Measurements from ENCODE around the gene KMT2C.
"Not testable (repeated sequence)": the region's sequence is repeated elsewhere in the genome, so short reads cannot be mapped to it uniquely, and the experiment has no call there.

KMT2C gene

GRCh38 chr7:152366662-152367061 lies 69.1 kb downstream of the KMT2C start:
- Mint-ChIP-seq H3K9me3 (peaks cover 4% of the 10 kb centered on the region), H3K36me3 (ENCODE audit: low read depth) (peaks cover 6% of the 10 kb centered on the region), H3K27ac (no peak overlapping the region), H3K27me3 (ENCODE audit: low read depth) (no peaks in the 10 kb centered on the region), H3K4me1 (ENCODE audit: low read depth) (peaks cover 20% of the 10 kb centered on the region), H3K4me3 (no peak overlapping the region)

- peaks cover under 1% of the 10 kb centered on the region for H3K9me3 Mint-ChIP-seq
- H3K4me3 Mint-ChIP-seq, result no peak overlapping the region
- H3K27ac Mint-ChIP-seq, result no peak overlapping the region
- H3K36me3 Mint-ChIP-seq (ENCODE audit: low read depth), result peaks cover 4% of the 10 kb centered on the region
- H3K4me1 Mint-ChIP-seq (ENCODE audit: low read depth), result peaks cover 18% of the 10 kb centered on the region
- no peaks in the 10 kb centered on the region for H3K27me3 Mint-ChIP-seq (ENCODE audit: low read depth)
Measured at GRCh38 chr7:152365982-152366603, 69.7 kb downstream of the KMT2C start.

GRCh38 chr7:152363798-152364197 lies 72.0 kb downstream of the KMT2C start:
- Mint-ChIP-seq H3K27ac (no peak overlapping the region), H3K27me3 (ENCODE audit: low read depth) (no peaks in the 10 kb centered on the region), H3K9me3 (no peaks in the 10 kb centered on the region), H3K4me3 (no peak overlapping the region), H3K36me3 (ENCODE audit: low read depth) (peaks cover 3% of the 10 kb centered on the region), H3K4me1 (ENCODE audit: low read depth) (peaks cover 13% of the 10 kb centered on the region)

GRCh38 chr7:152362128-152362926 lies 73.5 kb downstream of the KMT2C start:
- Mint-ChIP-seq H3K36me3 (ENCODE audit: low read depth) (peaks cover 3% of the 10 kb centered on the region), H3K27ac (no peak overlapping the region), H3K4me3 (no peak overlapping the region), H3K4me1 (ENCODE audit: low read depth) (peaks cover 8% of the 10 kb centered on the region), H3K9me3 (no peaks in the 10 kb centered on the region), H3K27me3 (ENCODE audit: low read depth) (no peaks in the 10 kb centered on the region)

- H3K27ac Mint-ChIP-seq, result no peak overlapping the region
Measured at GRCh38 chr7:152355474-152356057, 80.2 kb downstream of the KMT2C start.

GRCh38 chr7:152354061-152354460 lies 81.7 kb downstream of the KMT2C start:
- Mint-ChIP-seq H3K27ac (no peak overlapping the region), H3K4me1 (ENCODE audit: low read depth) (peaks cover 7% of the 10 kb centered on the region), H3K27me3 (ENCODE audit: low read depth) (no peaks in the 10 kb centered on the region), H3K36me3 (ENCODE audit: low read depth) (peaks cover 28% of the 10 kb centered on the region), H3K4me3 (no peak overlapping the region), H3K9me3 (peaks cover under 1% of the 10 kb centered on the region)

More at GRCh38 chr7:152355474-152356057, 80.2 kb downstream of the KMT2C start:
- Mint-ChIP-seq H3K4me3 (no peak overlapping the region), H3K4me1 (ENCODE audit: low read depth) (peaks cover 7% of the 10 kb centered on the region), H3K27me3 (ENCODE audit: low read depth) (no peaks in the 10 kb centered on the region), H3K9me3 (no peaks in the 10 kb centered on the region), H3K36me3 (ENCODE audit: low read depth) (peaks cover 23% of the 10 kb centered on the region)

GRCh38 chr7:152353281-152353680 lies 82.5 kb downstream of the KMT2C start:
- H3K27ac Mint-ChIP-seq; H3K9me3 Mint-ChIP-seq; H3K4me1 Mint-ChIP-seq (ENCODE audit: low read depth); H3K4me3 Mint-ChIP-seq; H3K27me3 Mint-ChIP-seq (ENCODE audit: low read depth): not testable (repeated sequence)
- H3K36me3 Mint-ChIP-seq (ENCODE audit: low read depth), result peaks cover 34% of the 10 kb centered on the region

- H3K36me3 Mint-ChIP-seq (ENCODE audit: low read depth), result peaks cover 44% of the 10 kb centered on the region
- not testable (repeated sequence) for H3K9me3 Mint-ChIP-seq; H3K27ac Mint-ChIP-seq; H3K27me3 Mint-ChIP-seq (ENCODE audit: low read depth); H3K4me1 Mint-ChIP-seq (ENCODE audit: low read depth); H3K4me3 Mint-ChIP-seq
Measured at GRCh38 chr7:152351747-152352146, 84.1 kb downstream of the KMT2C start.

GRCh38 chr7:152351168-152351567 lies 84.6 kb downstream of the KMT2C start:
- Mint-ChIP-seq H3K9me3 (peaks cover 8% of the 10 kb centered on the region), H3K4me3 (no peak overlapping the region), H3K36me3 (ENCODE audit: low read depth) (peaks cover 45% of the 10 kb centered on the region), H3K27ac (no peak overlapping the region), H3K27me3 (ENCODE audit: low read depth) (no peaks in the 10 kb centered on the region), H3K4me1 (ENCODE audit: low read depth) (peaks cover 9% of the 10 kb centered on the region)

- Mint-ChIP-seq H3K27ac (no peak overlapping the region), H3K9me3 (peaks cover 8% of the 10 kb centered on the region), H3K4me1 (ENCODE audit: low read depth) (peaks cover 12% of the 10 kb centered on the region), H3K4me3 (no peak overlapping the region), H3K36me3 (ENCODE audit: low read depth) (peaks cover 30% of the 10 kb centered on the region), H3K27me3 (ENCODE audit: low read depth) (no peaks in the 10 kb centered on the region)
Measured at GRCh38 chr7:152347888-152348287, 87.9 kb downstream of the KMT2C start.

- no peak overlapping the region for H3K4me3 Mint-ChIP-seq
- H3K4me1 Mint-ChIP-seq (ENCODE audit: low read depth), result peaks cover 12% of the 10 kb centered on the region
- no peaks in the 10 kb centered on the region for H3K27me3 Mint-ChIP-seq (ENCODE audit: low read depth)
- H3K9me3 Mint-ChIP-seq, result peaks cover 8% of the 10 kb centered on the region
- H3K27ac Mint-ChIP-seq, result no peak overlapping the region
- H3K36me3 Mint-ChIP-seq (ENCODE audit: low read depth), result peaks cover 19% of the 10 kb centered on the region
Measured at GRCh38 chr7:152344253-152344652, 91.5 kb downstream of the KMT2C start.

- Mint-ChIP-seq H3K27me3 (ENCODE audit: low read depth) (no peaks in the 10 kb centered on the region), H3K27ac (no peak overlapping the region), H3K4me1 (ENCODE audit: low read depth) (peaks cover 10% of the 10 kb centered on the region), H3K4me3 (no peak overlapping the region), H3K9me3 (no peaks in the 10 kb centered on the region), H3K36me3 (ENCODE audit: low read depth) (peaks cover 8% of the 10 kb centered on the region)
Measured at GRCh38 chr7:152342796-152343195, 93.0 kb downstream of the KMT2C start.

GRCh38 chr7:152341914-152342236 lies 93.9 kb downstream of the KMT2C start:
- Mint-ChIP-seq H3K4me3 (no peak overlapping the region), H3K27me3 (ENCODE audit: low read depth) (no peaks in the 10 kb centered on the region), H3K27ac (no peak overlapping the region), H3K36me3 (ENCODE audit: low read depth) (peaks cover 3% of the 10 kb centered on the region), H3K4me1 (ENCODE audit: low read depth) (peaks cover 15% of the 10 kb centered on the region), H3K9me3 (no peaks in the 10 kb centered on the region)

GRCh38 chr7:152341039-152341913 lies 94.5 kb downstream of the KMT2C start:
- H3K27ac Mint-ChIP-seq, result no peak overlapping the region

More at GRCh38 chr7:152341039-152341913, 94.5 kb downstream of the KMT2C start:
- Mint-ChIP-seq H3K9me3 (no peaks in the 10 kb centered on the region), H3K4me3 (no peak overlapping the region), H3K27me3 (ENCODE audit: low read depth) (no peaks in the 10 kb centered on the region), H3K4me1 (ENCODE audit: low read depth) (peaks cover 21% of the 10 kb centered on the region), H3K36me3 (ENCODE audit: low read depth) (no peaks in the 10 kb centered on the region)
